Cardiac septum (tissue), 1 donor: ENCODE data around the gene PEX11B. TPM values are rescaled to one million over a fixed set of nuclear protein-coding genes. Genes with fewer than 3 reads are reported as not detected.
"Not testable (repeated sequence)": the region's sequence is repeated elsewhere in the genome, so short reads cannot be mapped to it uniquely, and the experiment has no call there.

Experiments used
- DNase-seq: peaks from one replicate; pipeline ENCODE4 v3.0.0-alpha.2; 2020; ENCODE audit warnings: low spot score
- intact Hi-C: fragments of 100-400 bp; cut with DNase I; formaldehyde crosslinking; loops from one replicate; pipeline ENCODE4 v1.14.0; 2022
- total RNA-seq: library from RNA; stranded (reverse); fragmentation: NEBNext Ultra II Directional; extraction: Animal tissue kit (Norgen Biotek cat#: 25700); gene quantifications from one replicate; pipeline ENCODE4 v1.2.1, GENCODE V29; 2021
- donor health status: DM: no; HTN: no; CAD: no.

The PEX11B gene
- total RNA-seq, 1 donor from 2014 or later = 17.4 TPM

GRCh38 chr1:145956361-145956760 is 37.8 kb upstream of the PEX11B start:
- intact Hi-C loops = no loop called here

GRCh38 chr1:145955436-145955835 is 36.9 kb upstream of the PEX11B start:
- DNase-seq = no peak
- intact Hi-C loops = no loop called here

More at GRCh38 chr1:145956361-145956760, 37.8 kb upstream of the PEX11B start:
- no peak for DNase-seq

GRCh38 chr1:145953861-145954260 is 35.3 kb upstream of the PEX11B start:
- no peak for DNase-seq
- intact Hi-C loops = no loop called here

GRCh38 chr1:145952903-145953302 is 34.4 kb upstream of the PEX11B start:
- intact Hi-C loops = no loop called here
- DNase-seq = no peak

GRCh38 chr1:145951526-145951925 is 33.0 kb upstream of the PEX11B start:
- intact Hi-C loops = no loop called here
- no peak for DNase-seq

GRCh38 chr1:145949219-145949618 is 30.7 kb upstream of the PEX11B start:
- intact Hi-C loops = no loop called here
- no peak for DNase-seq

GRCh38 chr1:145947551-145947950 is 29.0 kb upstream of the PEX11B start:
- intact Hi-C loops = no loop called here
- no peak for DNase-seq

- intact Hi-C loops = no loop called here
- DNase-seq = no peak
Measured at GRCh38 chr1:145946477-145946986, 28.0 kb upstream of the PEX11B start.

GRCh38 chr1:145944532-145944931 is 26.0 kb upstream of the PEX11B start:
- DNase-seq = no peak
- intact Hi-C loops = no loop called here

- intact Hi-C loops = no loop called here
- no peak for DNase-seq
Measured at GRCh38 chr1:145942871-145943270, 24.4 kb upstream of the PEX11B start.

GRCh38 chr1:145942405-145942804 is 23.9 kb upstream of the PEX11B start:
- intact Hi-C loops = no loop called here
- DNase-seq = no peak

- DNase-seq = no peak
- intact Hi-C loops = no loop called here
Measured at GRCh38 chr1:145937436-145937835, 18.9 kb upstream of the PEX11B start.

- DNase-seq = no peak
- intact Hi-C loops = no loop called here
Measured at GRCh38 chr1:145936247-145936646, 17.7 kb upstream of the PEX11B start.

GRCh38 chr1:145935708-145936107 is 17.2 kb upstream of the PEX11B start:
- no peak for DNase-seq
- intact Hi-C loops = no loop called here

GRCh38 chr1:145932522-145933009 is 14.0 kb upstream of the PEX11B start:
- intact Hi-C loops, DNase-seq: not testable (repeated sequence)

GRCh38 chr1:145927916-145928643 is 9.6 kb upstream of the PEX11B start:
- intact Hi-C loops = loop anchor here (2.0 kb wide), 2 partner anchors 37 to 77 kb away; partner anchors contain the start of genes ANKRD34A and POLR3GL
- DNase-seq = no peak

GRCh38 chr1:145927063-145927886 is 8.8 kb upstream of the PEX11B start, which contains the start of gene RBM8A:
Gene RBM8A, minus strand, starts transcription at chr1:145927484. Its CDS starts 58 bp downstream, at chr1:145927426.
- DNase-seq = peak; percentile 96
- intact Hi-C loops = loop anchor here (2.0 kb wide), 2 partner anchors 38 to 78 kb away; partner anchors contain the start of genes ANKRD34A and POLR3GL

- DNase-seq = no peak
- intact Hi-C loops = loop anchor here (2.0 kb wide), 2 partner anchors 38 to 78 kb away; partner anchors contain the start of genes ANKRD34A and POLR3GL
Measured at GRCh38 chr1:145926686-145927062, 8.2 kb upstream of the PEX11B start.

- intact Hi-C loops = no loop called here
Measured at GRCh38 chr1:145922266-145922665, 3.7 kb upstream of the PEX11B start.

GRCh38 chr1:145920297-145920696 is 1.8 kb upstream of the PEX11B start:
- intact Hi-C loops, DNase-seq: not testable (repeated sequence)

More at GRCh38 chr1:145922266-145922665, 3.7 kb upstream of the PEX11B start:
- DNase-seq = no peak
